ENCODE data around the gene ZNF441.
"Not testable (repeated sequence)": the region's sequence is repeated elsewhere in the genome, so short reads cannot be mapped to it uniquely, and the experiment has no call there.

Gene ZNF441

DNA sequence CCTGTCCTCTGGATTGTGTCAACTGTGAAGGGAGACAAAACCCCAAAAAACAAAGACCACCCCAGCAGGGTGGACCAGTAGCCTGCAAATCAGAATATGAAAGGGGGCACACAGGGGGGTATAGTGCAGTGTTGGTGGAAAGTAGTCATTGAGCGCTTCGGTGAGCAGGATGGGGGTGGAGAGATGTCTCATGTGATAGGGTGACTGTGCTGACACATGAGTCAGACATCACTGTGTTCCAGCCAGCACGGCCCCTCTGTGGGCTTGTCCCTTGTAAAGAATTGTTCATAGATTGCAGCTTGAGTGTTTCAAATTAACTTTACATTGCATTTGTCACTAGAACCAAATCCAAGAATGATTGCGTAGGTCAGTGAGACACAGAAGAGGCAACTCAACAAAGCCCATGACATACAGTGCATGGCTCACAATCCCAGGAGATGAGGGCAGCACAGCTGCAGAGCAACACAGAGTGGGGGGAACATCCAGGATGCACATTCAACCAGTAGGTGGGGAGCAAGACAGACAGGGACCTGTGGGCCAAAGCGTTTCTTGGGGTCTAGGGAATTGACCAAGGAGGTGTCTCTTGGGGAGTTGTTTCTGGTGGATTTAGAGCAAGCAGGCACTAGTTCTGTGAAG, 54.8 kb downstream of the ZNF441 start:
- Histone ChIP-seq H3F3A (ENCODE audit: insufficient read depth) (no peaks in the 10 kb centered on the region), H3K36me3 (ENCODE audit: low read length) (no peaks in the 10 kb centered on the region), H3K4me3 (ENCODE audit: insufficient read depth, low read length, poor library complexity, severe bottlenecking) (no peak overlapping the region), H2AFZ (ENCODE audit: low read depth, low read length, severe bottlenecking) (no peak overlapping the region), H3K79me2 (ENCODE audit: insufficient read depth, low read length) (no peaks in the 10 kb centered on the region; the same call in 1 of the 2 replicates), H3K27me3 (ENCODE audit: low read length) (no peaks in the 10 kb centered on the region), H3K4me2 (ENCODE audit: low read depth, low read length, poor library complexity, severe bottlenecking) (no peak overlapping the region), H3K9me2 (replicated peaks; ENCODE audit: insufficient read depth, low read length) (no peaks in the 10 kb centered on the region), H3K27ac (ENCODE audit: low read depth, low read length) (no peak overlapping the region), H3K9me3 (ENCODE audit: insufficient read depth, low read length) (no peaks in the 10 kb centered on the region), H4K20me1 (ENCODE audit: low read depth, low read length) (no peaks in the 10 kb centered on the region), H3K9ac (ENCODE audit: low read length) (no peak overlapping the region)
- TF ChIP-seq EZH2phosphoT487 (conservative IDR thresholded peaks at IDR 0.05; ENCODE audit: low read length) = no peak
- TF ChIP-seq, protein P1, sequence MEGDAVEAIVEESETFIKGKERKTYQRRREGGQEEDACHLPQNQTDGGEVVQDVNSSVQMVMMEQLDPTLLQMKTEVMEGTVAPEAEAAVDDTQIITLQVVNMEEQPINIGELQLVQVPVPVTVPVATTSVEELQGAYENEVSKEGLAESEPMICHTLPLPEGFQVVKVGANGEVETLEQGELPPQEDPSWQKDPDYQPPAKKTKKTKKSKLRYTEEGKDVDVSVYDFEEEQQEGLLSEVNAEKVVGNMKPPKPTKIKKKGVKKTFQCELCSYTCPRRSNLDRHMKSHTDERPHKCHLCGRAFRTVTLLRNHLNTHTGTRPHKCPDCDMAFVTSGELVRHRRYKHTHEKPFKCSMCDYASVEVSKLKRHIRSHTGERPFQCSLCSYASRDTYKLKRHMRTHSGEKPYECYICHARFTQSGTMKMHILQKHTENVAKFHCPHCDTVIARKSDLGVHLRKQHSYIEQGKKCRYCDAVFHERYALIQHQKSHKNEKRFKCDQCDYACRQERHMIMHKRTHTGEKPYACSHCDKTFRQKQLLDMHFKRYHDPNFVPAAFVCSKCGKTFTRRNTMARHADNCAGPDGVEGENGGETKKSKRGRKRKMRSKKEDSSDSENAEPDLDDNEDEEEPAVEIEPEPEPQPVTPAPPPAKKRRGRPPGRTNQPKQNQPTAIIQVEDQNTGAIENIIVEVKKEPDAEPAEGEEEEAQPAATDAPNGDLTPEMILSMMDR (IDR thresholded peaks at IDR 0.05; ENCODE audit: insufficient read depth, low read length, poor library complexity, severe bottlenecking) = no peak

DNA sequence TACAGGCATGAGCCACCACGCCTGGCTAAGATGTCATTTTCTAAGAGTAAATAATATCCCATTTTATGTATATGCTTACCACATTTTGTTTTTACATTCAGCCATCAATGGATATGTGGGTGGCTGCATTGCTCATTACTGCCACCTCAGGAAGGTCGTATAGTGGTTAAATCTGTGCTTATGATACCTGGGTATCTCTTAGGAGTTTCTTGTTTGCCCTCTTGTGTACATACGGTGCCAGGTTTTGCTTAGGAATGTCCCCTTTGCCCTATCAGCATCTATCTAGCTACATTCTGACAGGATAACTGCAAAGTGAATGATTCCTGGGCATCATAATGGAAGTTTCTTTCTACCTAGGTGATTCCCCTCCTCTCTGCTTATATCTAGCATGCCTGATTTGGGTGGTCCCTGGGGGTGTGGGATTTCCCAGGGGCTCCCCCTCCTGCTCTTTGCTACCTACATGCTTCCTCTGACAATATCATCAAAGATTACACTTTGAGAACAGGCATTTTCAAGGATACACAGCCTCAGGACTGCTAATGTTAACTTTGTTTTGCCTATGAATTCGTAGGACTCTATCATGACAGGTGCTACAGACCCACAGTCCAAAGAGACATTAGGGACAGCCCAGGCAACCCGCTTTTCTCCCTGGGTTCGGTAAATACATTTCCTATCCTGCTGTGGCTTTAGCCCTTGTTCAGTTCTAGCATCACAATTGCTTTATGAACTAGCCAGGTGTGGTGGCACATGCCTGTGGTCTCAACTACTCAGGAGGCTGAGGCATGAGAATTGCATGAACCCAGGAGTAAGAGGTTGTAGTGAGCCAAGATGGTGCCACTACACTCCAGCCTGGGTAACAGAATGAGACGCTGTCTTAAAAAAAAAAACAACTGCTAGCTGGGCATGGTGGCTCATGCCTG, 62.4 kb downstream of the ZNF441 start:
- not testable (repeated sequence) for H2AFZ ChIP-seq (ENCODE audit: low read depth, low read length, severe bottlenecking); H3K4me2 ChIP-seq (ENCODE audit: low read depth, low read length, poor library complexity, severe bottlenecking); H3F3A ChIP-seq (ENCODE audit: insufficient read depth); H3K4me3 ChIP-seq (ENCODE audit: insufficient read depth, low read length, poor library complexity, severe bottlenecking); H3K79me2 ChIP-seq (ENCODE audit: insufficient read depth, low read length); H3K9ac ChIP-seq (ENCODE audit: low read length); H3K9me2 ChIP-seq (replicated peaks; ENCODE audit: insufficient read depth, low read length); H4K20me1 ChIP-seq (ENCODE audit: low read depth, low read length); H3K27me3 ChIP-seq (ENCODE audit: low read length); H3K27ac ChIP-seq (ENCODE audit: low read depth, low read length)
- H3K9me3 ChIP-seq (ENCODE audit: insufficient read depth, low read length) = peaks cover 27% of the 10 kb centered on the region; the same call in 1 of the 2 replicates
- peaks cover 30% of the 10 kb centered on the region for H3K36me3 ChIP-seq (ENCODE audit: low read length)

DNA sequence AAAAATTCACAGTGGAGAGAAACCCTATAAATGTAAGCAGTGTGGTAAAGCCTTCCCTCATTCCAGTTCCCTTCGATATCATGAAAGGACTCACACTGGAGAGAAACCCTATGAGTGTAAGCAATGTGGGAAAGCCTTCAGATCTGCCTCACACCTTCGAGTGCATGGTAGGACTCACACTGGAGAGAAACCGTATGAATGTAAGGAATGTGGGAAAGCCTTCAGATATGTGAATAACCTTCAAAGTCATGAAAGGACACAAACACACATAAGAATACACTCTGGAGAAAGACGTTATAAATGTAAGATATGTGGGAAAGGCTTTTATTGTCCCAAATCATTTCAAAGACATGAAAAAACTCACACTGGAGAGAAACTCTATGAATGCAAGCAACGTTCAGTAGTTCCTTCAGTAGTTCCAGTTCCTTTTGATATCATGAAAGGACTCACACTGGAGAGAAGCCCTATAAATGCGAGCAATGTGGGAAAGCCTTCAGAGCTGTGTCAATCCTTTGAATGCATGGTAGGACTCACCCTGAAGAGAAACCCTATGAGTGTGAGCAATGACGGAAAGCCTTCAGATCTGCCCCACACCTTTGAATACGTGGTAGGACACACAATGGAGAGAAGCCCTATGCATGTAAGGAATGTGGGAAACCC, 65.6 kb downstream of the ZNF441 start:
- Histone ChIP-seq H3K9me2 (replicated peaks; ENCODE audit: insufficient read depth, low read length) (no peaks in the 10 kb centered on the region), H3K9me3 (ENCODE audit: insufficient read depth, low read length) (peaks cover 27% of the 10 kb centered on the region; the same call in 1 of the 2 replicates), H3K27me3 (ENCODE audit: low read length) (no peaks in the 10 kb centered on the region), H3K4me3 (ENCODE audit: insufficient read depth, low read length, poor library complexity, severe bottlenecking) (no peak overlapping the region), H4K20me1 (ENCODE audit: low read depth, low read length) (no peaks in the 10 kb centered on the region), H3F3A (ENCODE audit: insufficient read depth) (no peaks in the 10 kb centered on the region), H3K4me2 (ENCODE audit: low read depth, low read length, poor library complexity, severe bottlenecking) (no peak overlapping the region), H3K9ac (ENCODE audit: low read length) (no peak overlapping the region), H3K27ac (ENCODE audit: low read depth, low read length) (no peak overlapping the region), H3K36me3 (ENCODE audit: low read length) (peaks cover 30% of the 10 kb centered on the region), H2AFZ (ENCODE audit: low read depth, low read length, severe bottlenecking) (no peak overlapping the region), H3K79me2 (ENCODE audit: insufficient read depth, low read length) (no peaks in the 10 kb centered on the region)
- no peak for TF ChIP-seq EZH2phosphoT487 (conservative IDR thresholded peaks at IDR 0.05; ENCODE audit: low read length)
- TF ChIP-seq, protein P1 (IDR thresholded peaks at IDR 0.05; ENCODE audit: insufficient read depth, low read length, poor library complexity, severe bottlenecking) = no peak
